HepG2 (cell line): ENCODE measurements around the gene DUSP15. TPM values are rescaled to one million over a fixed set of nuclear protein-coding genes. Genes with fewer than 3 reads are reported as not detected.
A peak's percentile ranks its signal among the peaks of the same experiment; 100 is the strongest.

Experiments
- ARNTL ChIP-seq: sonication (generic); formaldehyde crosslinking; IDR thresholded peaks from 2 replicates; pipeline ENCODE4 v1.4.0; 2020; ENCODE audit warnings: mild to moderate bottlenecking, missing genetic modification reagents
- ASH2L ChIP-seq: fragments of 300-600, 200-600 bp; sonication (generic); IDR thresholded peaks from 2 replicates; pipeline ENCODE4 v1.7.0; 2017; ENCODE audit warnings: low read depth, mild to moderate bottlenecking, moderate library complexity, mixed read lengths, low read length; ENCODE audit not compliant: insufficient read length
- CBX5 ChIP-seq: sonication (generic); formaldehyde crosslinking; IDR thresholded peaks from 2 replicates; pipeline ENCODE4 v1.4.0; 2020; ENCODE audit warnings: missing genetic modification reagents, borderline replicate concordance
- ETV5 ChIP-seq: IDR thresholded peaks from 2 replicates; pipeline ENCODE4 v1.6.1; 2018; ENCODE audit warnings: missing biosample characterization, missing genetic modification reagents, inconsistent platforms, borderline replicate concordance
- IKZF4 ChIP-seq: sonication (generic); formaldehyde crosslinking; IDR thresholded peaks from 2 replicates; pipeline ENCODE4 v1.5.1; 2020; ENCODE audit warnings: borderline replicate concordance, mild to moderate bottlenecking, low read depth, missing genetic modification reagents; ENCODE audit errors: not compliant biosample characterization
- KDM5B ChIP-seq: sonication (generic); formaldehyde crosslinking; IDR thresholded peaks from 2 replicates; pipeline ENCODE4 v1.4.0; 2020; ENCODE audit warnings: missing genetic modification reagents, mild to moderate bottlenecking, borderline replicate concordance
- MATR3 ChIP-seq: sonication (generic); formaldehyde crosslinking; IDR thresholded peaks from 2 replicates; pipeline ENCODE4 v1.4.0; 2020; ENCODE audit warnings: missing genetic modification reagents
- MEF2D ChIP-seq: sonication (generic); formaldehyde crosslinking; IDR thresholded peaks from 2 replicates; pipeline ENCODE4 v1.5.1; 2020; ENCODE audit warnings: mild to moderate bottlenecking, missing genetic modification reagents
- MLLT10 ChIP-seq: sonication (generic); formaldehyde crosslinking; IDR thresholded peaks from 2 replicates; pipeline ENCODE4 v1.4.0; 2020; ENCODE audit warnings: missing genetic modification reagents
- NFE2 ChIP-seq: sonication (generic); formaldehyde crosslinking; IDR thresholded peaks from 2 replicates; pipeline ENCODE4 v1.4.0; 2020; ENCODE audit warnings: missing genetic modification reagents
- NFRKB ChIP-seq: fragments of 450-650 bp; IDR thresholded peaks from 2 replicates; pipeline ENCODE4 v1.6.1; 2017
- NFYB ChIP-seq: sonication (generic); formaldehyde crosslinking; IDR thresholded peaks from 2 replicates; pipeline ENCODE4 v1.4.0; 2020; ENCODE audit warnings: missing genetic modification reagents
- PHF5A ChIP-seq: IDR thresholded peaks from one replicate; pipeline ENCODE4 v1.6.1; 2018; ENCODE audit warnings: low read depth, missing genetic modification reagents; ENCODE audit not compliant: unreplicated experiment
- RCOR2 ChIP-seq: IDR thresholded peaks from 2 replicates; pipeline ENCODE4 v1.6.1; 2016; ENCODE audit warnings: missing biosample characterization, missing genetic modification reagents
- RFX5 ChIP-seq: IDR thresholded peaks from 2 replicates; pipeline ENCODE4 v1.6.1; 2011; ENCODE audit warnings: low read depth, low read length, improper control_type of control experiment
- RXRB ChIP-seq: IDR thresholded peaks from 2 replicates; pipeline ENCODE4 v1.6.1; 2016; ENCODE audit warnings: borderline replicate concordance, missing genetic modification reagents, missing compliant biosample characterization
- SIN3B ChIP-seq: fragments of 150-350 bp; IDR thresholded peaks from 2 replicates; pipeline ENCODE4 v1.6.1; 2014; ENCODE audit warnings: low read length
- SNAPC2 ChIP-seq: sonication (generic); formaldehyde crosslinking; IDR thresholded peaks from 2 replicates; pipeline ENCODE4 v1.8.1; 2022; ENCODE audit warnings: mild to moderate bottlenecking, missing genetic modification reagents
- TBL1XR1 ChIP-seq: fragments of 150-350 bp; IDR thresholded peaks from 2 replicates; pipeline ENCODE4 v1.6.1; 2014; ENCODE audit warnings: borderline replicate concordance, low read length; ENCODE audit not compliant: partially characterized antibody
- ZFY ChIP-seq: sonication (generic); formaldehyde crosslinking; IDR thresholded peaks from 2 replicates; pipeline ENCODE4 v1.4.0; 2020; ENCODE audit warnings: missing genetic modification reagents
- ZMYM4 ChIP-seq: sonication (generic); formaldehyde crosslinking; IDR thresholded peaks from 2 replicates; pipeline ENCODE4 v1.8.1; 2023; ENCODE audit warnings: mild to moderate bottlenecking, missing genetic modification reagents
- ZNF124 ChIP-seq: sonication (generic); formaldehyde crosslinking; IDR thresholded peaks from 2 replicates; pipeline ENCODE4 v1.4.0; 2020; ENCODE audit warnings: missing genetic modification reagents
- ZNF143 ChIP-seq: sonication (generic); formaldehyde crosslinking; IDR thresholded peaks from 2 replicates; pipeline ENCODE4 v1.4.0; 2020; ENCODE audit warnings: missing genetic modification reagents
- ZNF432 ChIP-seq: sonication (generic); formaldehyde crosslinking; IDR thresholded peaks from 2 replicates; pipeline ENCODE4 v1.5.0; 2020; ENCODE audit warnings: missing genetic modification reagents, mild to moderate bottlenecking, borderline replicate concordance
- ZNF720 ChIP-seq: sonication (generic); formaldehyde crosslinking; IDR thresholded peaks from 2 replicates; pipeline ENCODE4 v1.4.0; 2020; ENCODE audit warnings: missing genetic modification reagents
- polyA plus RNA-seq, 8 experiments: library from polyadenylated mRNA; depleted of rRNA in 3 of 8; stranded (reverse) in 7 of 8; unstranded in 1 of 8; fragments of >200 nt; fragmentation: Illumina TruSeq in 4 of 8; extraction: Trizol in 4 of 8; gene quantifications; 2 replicates each; pipeline versions ENCODE4 v1.2.1 to v1.2.3, GENCODE V29; 2011 to 2016; ENCODE audit warnings: low read depth in 4 of 8, missing spikeins in 1 of 8, mixed read lengths in 1 of 8; ENCODE audit not compliant: insufficient read depth in 1 of 8
- total RNA-seq, 5 experiments: library from RNA; depleted of rRNA; stranded (reverse); fragments of >200 nt; fragmentation: Illumina TruSeq; extraction: Trizol; gene quantifications; 2 replicates each; pipeline ENCODE4 v1.2.3, GENCODE V29; 2016; ENCODE audit warnings: low read depth in 1 of 5
- TF ChIP-seq, protein P1 (sequence below): sonication (generic); formaldehyde crosslinking; IDR thresholded peaks from 2 replicates; pipeline ENCODE4 v1.5.0; 2020; ENCODE audit warnings: missing genetic modification reagents
- TF ChIP-seq, protein P2 (sequence below): sonication (generic); formaldehyde crosslinking; IDR thresholded peaks from 2 replicates; pipeline ENCODE4 v1.4.0; 2020; ENCODE audit warnings: missing genetic modification reagents

DUSP15 gene
- total and polyA plus RNA-seq, 2 of the 13 experiments (the other 11 are each of a cell fraction or from before 2014, with no cell fraction given), result 0.17 to 0.93 TPM

DNA sequence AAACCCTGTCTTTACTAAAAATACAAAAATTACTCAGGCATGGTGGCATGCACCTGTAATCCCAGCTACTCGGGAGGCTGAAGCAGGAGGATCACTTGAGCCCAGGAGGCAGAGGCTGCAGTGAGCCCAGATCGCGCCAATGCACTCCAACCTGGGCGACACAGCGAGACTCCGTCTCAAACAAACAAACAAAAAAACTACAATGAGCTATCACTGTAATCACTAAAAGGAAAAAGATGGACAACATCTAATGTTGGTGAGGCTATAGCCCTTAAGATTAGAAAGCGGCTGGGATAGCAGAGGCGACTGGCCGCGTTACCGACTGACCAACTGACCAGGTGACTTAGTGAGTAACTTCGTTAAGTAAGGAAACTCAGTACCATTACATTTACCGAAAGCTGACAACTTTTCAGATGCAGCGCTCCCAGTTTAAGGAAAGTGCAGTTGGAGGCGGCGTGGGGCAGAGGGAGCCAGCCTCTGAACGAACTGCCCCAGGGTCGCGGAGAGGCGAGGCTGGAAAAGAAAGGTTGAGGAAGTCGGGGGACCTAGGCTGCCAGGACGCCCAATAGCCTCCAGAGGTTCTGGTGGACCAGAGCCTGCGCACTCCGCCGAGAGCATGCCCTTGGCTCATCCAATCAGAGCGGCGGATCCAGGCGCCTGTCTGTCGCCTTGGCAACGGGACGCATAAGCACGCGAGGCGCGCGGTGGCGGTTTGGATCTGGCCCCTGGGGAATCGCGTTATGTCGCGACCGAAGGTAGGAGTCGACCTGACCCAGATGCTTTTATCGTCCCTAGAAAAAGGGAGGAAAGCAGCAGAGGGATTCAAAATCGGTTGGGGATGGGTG is 9.0 kb upstream of the DUSP15 start (continued):
- TF ChIP-seq, protein P1, sequence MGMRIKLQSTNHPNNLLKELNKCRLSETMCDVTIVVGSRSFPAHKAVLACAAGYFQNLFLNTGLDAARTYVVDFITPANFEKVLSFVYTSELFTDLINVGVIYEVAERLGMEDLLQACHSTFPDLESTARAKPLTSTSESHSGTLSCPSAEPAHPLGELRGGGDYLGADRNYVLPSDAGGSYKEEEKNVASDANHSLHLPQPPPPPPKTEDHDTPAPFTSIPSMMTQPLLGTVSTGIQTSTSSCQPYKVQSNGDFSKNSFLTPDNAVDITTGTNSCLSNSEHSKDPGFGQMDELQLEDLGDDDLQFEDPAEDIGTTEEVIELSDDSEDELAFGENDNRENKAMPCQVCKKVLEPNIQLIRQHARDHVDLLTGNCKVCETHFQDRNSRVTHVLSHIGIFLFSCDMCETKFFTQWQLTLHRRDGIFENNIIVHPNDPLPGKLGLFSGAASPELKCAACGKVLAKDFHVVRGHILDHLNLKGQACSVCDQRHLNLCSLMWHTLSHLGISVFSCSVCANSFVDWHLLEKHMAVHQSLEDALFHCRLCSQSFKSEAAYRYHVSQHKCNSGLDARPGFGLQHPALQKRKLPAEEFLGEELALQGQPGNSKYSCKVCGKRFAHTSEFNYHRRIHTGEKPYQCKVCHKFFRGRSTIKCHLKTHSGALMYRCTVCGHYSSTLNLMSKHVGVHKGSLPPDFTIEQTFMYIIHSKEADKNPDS (CRISPR knock-in tag), result peak; percentile 81; the same call in 1 of the 2 replicates
- TF ChIP-seq ZNF124 (CRISPR knock-in tag) (peak; percentile 77), ZFY (peak; percentile 63), CBX5 (CRISPR knock-in tag) (peak; percentile 75), KDM5B (CRISPR knock-in tag) (peak; percentile 85), PHF5A (peak; percentile 24), MLLT10 (CRISPR knock-in tag) (no peak), TBL1XR1 (no peak), RXRB (CRISPR knock-in tag) (peak; percentile 53), IKZF4 (CRISPR knock-in tag) (no peak), RFX5 (peak; percentile 79; the same call in 1 of the 2 replicates), MEF2D (CRISPR knock-in tag) (peak; percentile 74; the same call in 1 of the 2 replicates), SIN3B (no peak), ASH2L (peak; percentile 72), ZMYM4 (CRISPR knock-in tag) (peak; percentile 75), ARNTL (CRISPR knock-in tag) (peak; percentile 43; the same call in 1 of the 2 replicates), ZNF720 (CRISPR knock-in tag) (no peak), NFRKB (no peak), ETV5 (CRISPR knock-in tag) (peak; percentile 26; the same call in 1 of the 2 replicates), ZNF432 (CRISPR knock-in tag) (no peak), RCOR2 (CRISPR knock-in tag) (peak; percentile 56; the same call in 1 of the 2 replicates), NFYB (peak; percentile 87), MATR3 (CRISPR knock-in tag) (no peak), NFE2 (CRISPR knock-in tag) (no peak), ZNF143 (CRISPR knock-in tag) (no peak), SNAPC2 (CRISPR knock-in tag) (no peak)
- TF ChIP-seq, protein P2, sequence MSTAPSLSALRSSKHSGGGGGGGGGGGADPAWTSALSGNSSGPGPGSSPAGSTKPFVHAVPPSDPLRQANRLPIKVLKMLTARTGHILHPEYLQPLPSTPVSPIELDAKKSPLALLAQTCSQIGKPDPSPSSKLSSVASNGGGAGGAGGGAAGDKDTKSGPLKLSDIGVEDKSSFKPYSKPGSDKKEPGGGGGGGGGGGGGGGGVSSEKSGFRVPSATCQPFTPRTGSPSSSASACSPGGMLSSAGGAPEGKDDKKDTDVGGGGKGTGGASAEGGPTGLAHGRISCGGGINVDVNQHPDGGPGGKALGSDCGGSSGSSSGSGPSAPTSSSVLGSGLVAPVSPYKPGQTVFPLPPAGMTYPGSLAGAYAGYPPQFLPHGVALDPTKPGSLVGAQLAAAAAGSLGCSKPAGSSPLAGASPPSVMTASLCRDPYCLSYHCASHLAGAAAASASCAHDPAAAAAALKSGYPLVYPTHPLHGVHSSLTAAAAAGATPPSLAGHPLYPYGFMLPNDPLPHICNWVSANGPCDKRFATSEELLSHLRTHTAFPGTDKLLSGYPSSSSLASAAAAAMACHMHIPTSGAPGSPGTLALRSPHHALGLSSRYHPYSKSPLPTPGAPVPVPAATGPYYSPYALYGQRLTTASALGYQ (CRISPR knock-in tag), result no peak
